ENCODE data around the gene WDR46.
"Not testable (repeated sequence)": the region's sequence is repeated elsewhere in the genome, so short reads cannot be mapped to it uniquely, and the experiment has no call there.

DNA sequence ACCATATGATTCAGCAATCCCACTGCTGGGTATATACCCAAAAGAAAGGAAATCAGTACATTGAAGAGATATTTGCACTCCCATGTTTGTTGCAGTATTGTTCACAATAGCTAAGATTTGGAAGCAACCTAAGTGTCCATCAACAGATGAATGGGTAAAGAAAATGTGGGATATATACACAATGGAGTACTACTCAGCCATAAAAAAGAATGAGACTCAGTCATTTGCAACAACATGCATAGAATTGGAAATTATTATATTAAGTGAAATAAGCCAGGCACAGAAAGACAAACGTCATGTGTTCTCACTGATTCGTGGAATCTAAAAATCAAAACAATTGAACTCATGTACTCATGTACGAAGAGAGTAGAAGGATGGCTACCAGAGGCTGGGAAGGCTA, 26.5 kb downstream of the WDR46 start:
- TF ChIP-seq, protein P1, sequence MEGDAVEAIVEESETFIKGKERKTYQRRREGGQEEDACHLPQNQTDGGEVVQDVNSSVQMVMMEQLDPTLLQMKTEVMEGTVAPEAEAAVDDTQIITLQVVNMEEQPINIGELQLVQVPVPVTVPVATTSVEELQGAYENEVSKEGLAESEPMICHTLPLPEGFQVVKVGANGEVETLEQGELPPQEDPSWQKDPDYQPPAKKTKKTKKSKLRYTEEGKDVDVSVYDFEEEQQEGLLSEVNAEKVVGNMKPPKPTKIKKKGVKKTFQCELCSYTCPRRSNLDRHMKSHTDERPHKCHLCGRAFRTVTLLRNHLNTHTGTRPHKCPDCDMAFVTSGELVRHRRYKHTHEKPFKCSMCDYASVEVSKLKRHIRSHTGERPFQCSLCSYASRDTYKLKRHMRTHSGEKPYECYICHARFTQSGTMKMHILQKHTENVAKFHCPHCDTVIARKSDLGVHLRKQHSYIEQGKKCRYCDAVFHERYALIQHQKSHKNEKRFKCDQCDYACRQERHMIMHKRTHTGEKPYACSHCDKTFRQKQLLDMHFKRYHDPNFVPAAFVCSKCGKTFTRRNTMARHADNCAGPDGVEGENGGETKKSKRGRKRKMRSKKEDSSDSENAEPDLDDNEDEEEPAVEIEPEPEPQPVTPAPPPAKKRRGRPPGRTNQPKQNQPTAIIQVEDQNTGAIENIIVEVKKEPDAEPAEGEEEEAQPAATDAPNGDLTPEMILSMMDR (IDR thresholded peaks at IDR 0.05 in 8 of 11, conservative IDR thresholded peaks at IDR 0.05 in 3 of 11), result not testable (repeated sequence)
- TF ChIP-seq POLR2AphosphoS5 (IDR thresholded peaks at IDR 0.05), result not testable (repeated sequence)

Measured in spleen (tissue), 7 donors.